ENCODE measurements around the gene ASB16. TPM values are rescaled to one million over a fixed set of nuclear protein-coding genes. Genes with fewer than 3 reads are reported as not detected.
A peak's percentile ranks its signal among the peaks of the same experiment; 100 is the strongest.

ASB16 gene
- total and polyA plus RNA-seq, 10 of the 15 experiments (the other 5 are each of a cell fraction or from before 2014, with no cell fraction given): 0.07 to 1.1 (median 0.44) TPM; not detected in 5

DNA sequence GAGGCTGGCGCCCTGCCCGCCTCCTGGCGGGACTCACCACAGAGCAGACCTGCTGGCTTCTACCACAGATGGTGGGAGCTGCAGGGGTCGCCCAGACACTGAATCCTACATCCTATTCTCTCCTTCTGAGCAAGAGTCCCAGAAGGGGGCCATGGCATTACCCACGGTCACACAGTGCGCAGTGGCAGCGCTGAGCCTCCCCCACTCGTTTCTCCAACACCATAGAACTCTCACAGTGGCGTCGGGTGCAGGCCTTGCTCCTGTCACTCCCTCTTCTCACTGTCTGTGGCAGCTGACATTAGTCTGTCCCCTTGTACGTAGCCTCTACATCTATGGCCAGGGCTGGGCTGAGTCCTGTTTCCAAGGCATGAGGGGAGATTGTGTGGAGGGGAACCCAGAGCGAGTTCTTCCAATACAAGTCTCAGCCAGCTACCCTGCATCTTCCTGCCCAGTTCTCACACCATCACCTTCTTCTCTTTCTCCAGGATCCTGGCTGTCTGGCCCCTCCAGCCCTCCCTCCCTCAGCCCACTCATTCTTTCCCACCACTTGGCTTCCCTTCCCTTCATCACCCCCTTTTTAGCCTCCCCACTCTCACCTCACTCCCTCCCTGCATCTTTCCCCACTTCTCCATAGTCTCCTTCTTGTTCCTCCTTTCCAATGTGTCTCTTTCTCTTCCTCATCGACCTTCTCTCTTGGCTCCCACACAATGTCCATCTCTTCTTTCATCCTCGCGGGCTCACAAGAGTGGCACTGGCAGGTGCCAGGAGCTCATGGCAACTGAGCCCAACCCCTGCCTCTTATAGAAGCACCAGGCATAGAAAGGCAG lies 43.1 kb downstream of the ASB16 start:
- FAIRE-seq: no peak
- no peak for DNase-seq (ENCODE audit: low read depth, low spot score)
- in situ Hi-C loops (cut with MboI) (loop anchor here (25.0 kb wide), 1 partner anchor 299 kb away; the partner anchor contains the start of gene GPATCH8), intact Hi-C loops (cut with micrococcal nuclease; ENCODE audit: unreplicated experiment) (loop anchor here (10.0 kb wide), 1 partner anchor 291 kb away; the partner anchor contains the start of gene GPATCH8)
- POLR2A ChIA-PET: interaction anchor here (1.2 kb wide), 1 partner anchor 114 kb away, joined by 3 read pairs; no protein-coding TSS in a partner anchor
- H3K27me3 ChIP-seq (replicated peaks in 1 of 2; ENCODE audit: control insufficient read depth in 2 of 2, insufficient read depth in 2 of 2, low read length in 1 of 2): no peaks in the 10 kb centered on the region
- peaks cover 2% of the 10 kb centered on the region; the same call in 1 of the 2 replicates for H4K20me1 ChIP-seq (ENCODE audit: control insufficient read depth, insufficient read depth)
- no TSS peak for BruUV-seq (replicated peaks)
- TF ChIP-seq, protein P1, sequence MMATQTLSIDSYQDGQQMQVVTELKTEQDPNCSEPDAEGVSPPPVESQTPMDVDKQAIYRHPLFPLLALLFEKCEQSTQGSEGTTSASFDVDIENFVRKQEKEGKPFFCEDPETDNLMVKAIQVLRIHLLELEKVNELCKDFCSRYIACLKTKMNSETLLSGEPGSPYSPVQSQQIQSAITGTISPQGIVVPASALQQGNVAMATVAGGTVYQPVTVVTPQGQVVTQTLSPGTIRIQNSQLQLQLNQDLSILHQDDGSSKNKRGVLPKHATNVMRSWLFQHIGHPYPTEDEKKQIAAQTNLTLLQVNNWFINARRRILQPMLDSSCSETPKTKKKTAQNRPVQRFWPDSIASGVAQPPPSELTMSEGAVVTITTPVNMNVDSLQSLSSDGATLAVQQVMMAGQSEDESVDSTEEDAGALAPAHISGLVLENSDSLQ (IDR thresholded peaks at IDR 0.05): no peak
- TF ChIP-seq, protein P2, sequence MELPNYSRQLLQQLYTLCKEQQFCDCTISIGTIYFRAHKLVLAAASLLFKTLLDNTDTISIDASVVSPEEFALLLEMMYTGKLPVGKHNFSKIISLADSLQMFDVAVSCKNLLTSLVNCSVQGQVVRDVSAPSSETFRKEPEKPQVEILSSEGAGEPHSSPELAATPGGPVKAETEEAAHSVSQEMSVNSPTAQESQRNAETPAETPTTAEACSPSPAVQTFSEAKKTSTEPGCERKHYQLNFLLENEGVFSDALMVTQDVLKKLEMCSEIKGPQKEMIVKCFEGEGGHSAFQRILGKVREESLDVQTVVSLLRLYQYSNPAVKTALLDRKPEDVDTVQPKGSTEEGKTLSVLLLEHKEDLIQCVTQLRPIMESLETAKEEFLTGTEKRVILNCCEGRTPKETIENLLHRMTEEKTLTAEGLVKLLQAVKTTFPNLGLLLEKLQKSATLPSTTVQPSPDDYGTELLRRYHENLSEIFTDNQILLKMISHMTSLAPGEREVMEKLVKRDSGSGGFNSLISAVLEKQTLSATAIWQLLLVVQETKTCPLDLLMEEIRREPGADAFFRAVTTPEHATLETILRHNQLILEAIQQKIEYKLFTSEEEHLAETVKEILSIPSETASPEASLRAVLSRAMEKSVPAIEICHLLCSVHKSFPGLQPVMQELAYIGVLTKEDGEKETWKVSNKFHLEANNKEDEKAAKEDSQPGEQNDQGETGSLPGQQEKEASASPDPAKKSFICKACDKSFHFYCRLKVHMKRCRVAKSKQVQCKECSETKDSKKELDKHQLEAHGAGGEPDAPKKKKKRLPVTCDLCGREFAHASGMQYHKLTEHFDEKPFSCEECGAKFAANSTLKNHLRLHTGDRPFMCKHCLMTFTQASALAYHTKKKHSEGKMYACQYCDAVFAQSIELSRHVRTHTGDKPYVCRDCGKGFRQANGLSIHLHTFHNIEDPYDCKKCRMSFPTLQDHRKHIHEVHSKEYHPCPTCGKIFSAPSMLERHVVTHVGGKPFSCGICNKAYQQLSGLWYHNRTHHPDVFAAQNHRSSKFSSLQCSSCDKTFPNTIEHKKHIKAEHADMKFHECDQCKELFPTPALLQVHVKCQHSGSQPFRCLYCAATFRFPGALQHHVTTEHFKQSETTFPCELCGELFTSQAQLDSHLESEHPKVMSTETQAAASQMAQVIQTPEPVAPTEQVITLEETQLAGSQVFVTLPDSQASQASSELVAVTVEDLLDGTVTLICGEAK (IDR thresholded peaks at IDR 0.05; ENCODE audit: borderline replicate concordance): no peak
- TF ChIP-seq POLR2A (IDR thresholded peaks at IDR 0.05; ENCODE audit: low read depth, low read length) (peak; percentile 69; the same call in 1 of the 2 replicates), HDGF (IDR thresholded peaks at IDR 0.05) (peak; percentile 26; the same call in 1 of the 2 replicates), SMAD5 (IDR thresholded peaks at IDR 0.05; ENCODE audit: low read depth) (peak; percentile 12; the same call in 1 of the 2 replicates), POLR2AphosphoS5 (IDR thresholded peaks at IDR 0.05; ENCODE audit: low read length) (peak; percentile 60; the same call in 1 of the 2 replicates)
- TF ChIP-seq, protein P3, sequence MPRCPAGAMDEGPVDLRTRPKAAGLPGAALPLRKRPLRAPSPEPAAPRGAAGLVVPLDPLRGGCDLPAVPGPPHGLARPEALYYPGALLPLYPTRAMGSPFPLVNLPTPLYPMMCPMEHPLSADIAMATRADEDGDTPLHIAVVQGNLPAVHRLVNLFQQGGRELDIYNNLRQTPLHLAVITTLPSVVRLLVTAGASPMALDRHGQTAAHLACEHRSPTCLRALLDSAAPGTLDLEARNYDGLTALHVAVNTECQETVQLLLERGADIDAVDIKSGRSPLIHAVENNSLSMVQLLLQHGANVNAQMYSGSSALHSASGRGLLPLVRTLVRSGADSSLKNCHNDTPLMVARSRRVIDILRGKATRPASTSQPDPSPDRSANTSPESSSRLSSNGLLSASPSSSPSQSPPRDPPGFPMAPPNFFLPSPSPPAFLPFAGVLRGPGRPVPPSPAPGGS (IDR thresholded peaks at IDR 0.05; ENCODE audit: borderline replicate concordance, insufficient read depth, low read depth, low read length, poor library complexity, severe bottlenecking): peak; percentile 32
- H3K4me2 ChIP-seq (ENCODE audit: control insufficient read depth, insufficient read depth): no peak overlapping the region
- RAD21 ChIA-PET (ENCODE audit: unreplicated experiment): no interaction called here
- H3K79me2 ChIP-seq (ENCODE audit: control insufficient read depth, insufficient read depth, low read length): peaks cover 40% of the 10 kb centered on the region
- no peak overlapping the region for H3K9ac ChIP-seq (ENCODE audit: control insufficient read depth, insufficient read depth, low read length)
- no peaks in the 10 kb centered on the region for H3K9me3 ChIP-seq (replicated peaks; ENCODE audit: control insufficient read depth, insufficient read depth, low read length)
- CTCF ChIA-PET: interaction anchor here (0.6 to 2.2 kb wide), 3 partner anchors 9 to 131 kb away, joined by 3 to 7 read pairs (median 4); partner anchors contain the start of gene GRN
- no peak overlapping the region for H2AFZ ChIP-seq (ENCODE audit: control insufficient read depth, low read depth, low read length)
- H3K4me3 ChIP-seq: no peak overlapping the region
- H3K27ac ChIP-seq (ENCODE audit: control insufficient read depth, insufficient read depth): no peak overlapping the region
- H3K36me3 ChIP-seq (ENCODE audit: control insufficient read depth in 2 of 2, insufficient read depth in 2 of 2, low read length in 1 of 2): peaks cover 37 to 51% of the 10 kb centered on the region in 2 experiments
- H3K4me1 ChIP-seq (ENCODE audit: control insufficient read depth, insufficient read depth, low read length): peaks cover 35% of the 10 kb centered on the region
- 93% methylated on average over 15 of the region's 15 CpGs for WGBS (ENCODE audit: insufficient coverage, insufficient replicate concordance, low lambda C conversion rate, missing lambda C conversion rate)
- SMC1A ChIA-PET (ENCODE audit: uncharacterized antibody, unreplicated experiment): no interaction called here
- no peak for ATAC-seq
